Karpas-422 (cell line): ENCODE data around the gene TMEM183A. TPM values are rescaled to one million over a fixed set of nuclear protein-coding genes. Genes with fewer than 3 reads are reported as not detected.

Source experiments
- DNase-seq: peaks from one replicate; pipeline ENCODE4 v3.0.0-alpha.2; 2015
- H2AFZ ChIP-seq: fragments of 200-600 bp; sonication (generic); 2 replicates; pipeline ENCODE4 v1.6.1; 2014; ENCODE audit warnings: antibody characterized with exemption, low read length, mixed read lengths
- H3K27ac ChIP-seq: fragments of 200-600 bp; sonication (generic); 2 replicates; pipeline ENCODE4 v1.5.1; 2014; ENCODE audit warnings: mild to moderate bottlenecking, low read length, moderate library complexity
- H3K27me3 ChIP-seq: fragments of 200-600 bp; sonication (generic); 2 replicates; pipeline ENCODE4 v1.6.1; 2014; ENCODE audit warnings: low read length, mixed read lengths
- H3K36me3 ChIP-seq: fragments of 200-600 bp; sonication (generic); 2 replicates; pipeline ENCODE4 v1.6.1; 2014; ENCODE audit warnings: low read length, mixed read lengths; ENCODE audit not compliant: insufficient read depth
- H3K4me1 ChIP-seq: fragments of 200-600 bp; sonication (generic); 2 replicates; pipeline ENCODE4 v1.6.1; 2014; ENCODE audit warnings: mild to moderate bottlenecking, low read length, mixed read lengths
- H3K4me2 ChIP-seq: fragments of 200-600 bp; sonication (generic); 2 replicates; pipeline ENCODE4 v1.6.1; 2014; ENCODE audit warnings: low read length, low read depth, mild to moderate bottlenecking; ENCODE audit not compliant: poor library complexity, severe bottlenecking
- H3K4me3 ChIP-seq: fragments of 200-600 bp; sonication (generic); 2 replicates; pipeline ENCODE4 v1.5.1; 2014; ENCODE audit warnings: mild to moderate bottlenecking, antibody characterized with exemption, low read length, mixed read lengths
- H3K79me2 ChIP-seq: fragments of 200-600 bp; sonication (generic); 2 replicates; pipeline ENCODE4 v1.6.1; 2014; ENCODE audit warnings: mild to moderate bottlenecking, low read length, mixed read lengths
- H3K9ac ChIP-seq: fragments of 200-600 bp; sonication (generic); 2 replicates; pipeline ENCODE4 v1.6.0; 2014; ENCODE audit warnings: low read length
- H3K9me2 ChIP-seq: fragments of 200-600 bp; sonication (generic), shearing (Covaris generic); replicated peaks from 2 replicates; pipeline ENCODE4 v1.6.0; 2014; ENCODE audit warnings: mild to moderate bottlenecking, low read length, moderate library complexity; ENCODE audit not compliant: insufficient read depth
- H3K9me3 ChIP-seq: fragments of 300-700, 200-600 bp; sonication (generic); 2 replicates; pipeline ENCODE4 v1.6.1; 2014; ENCODE audit warnings: low read length, mixed read lengths
- H4K20me1 ChIP-seq: fragments of 200-600 bp; sonication (generic); 2 replicates; pipeline ENCODE4 v1.6.1; 2014; ENCODE audit warnings: mild to moderate bottlenecking, antibody characterized with exemption, low read length, low read depth; ENCODE audit not compliant: insufficient read depth
- total RNA-seq: library from RNA; depleted of rRNA; stranded (reverse); fragments of >200 nt; shearing (Covaris generic); gene quantifications from 2 replicates; pipeline ENCODE4 v1.2.3, GENCODE V29; 2014; ENCODE audit warnings: low replicate concordance

Gene TMEM183A
- total RNA-seq, 1 experiment from 2014 or later: 81.0 TPM

DNA sequence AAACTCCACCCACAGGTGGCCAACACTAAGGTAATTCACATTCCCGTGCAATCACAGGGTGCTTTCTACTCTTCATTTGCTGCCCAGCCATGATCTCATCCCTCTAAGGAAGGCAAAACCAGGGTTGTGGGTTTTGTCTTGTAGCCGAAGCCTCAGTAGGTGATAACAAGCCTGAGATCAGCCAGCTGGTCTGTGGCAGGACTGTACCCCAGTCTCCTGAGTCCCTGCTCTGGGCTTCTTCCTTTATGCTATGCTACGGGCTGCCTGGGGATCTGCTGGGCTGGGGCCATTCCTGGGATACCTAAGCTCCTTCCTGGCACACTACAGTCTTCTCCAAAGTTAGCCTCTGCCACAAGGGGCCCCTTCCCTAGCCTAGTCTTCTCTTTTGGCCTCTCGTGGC lies 29.0 kb downstream of the TMEM183A start:
- DNase-seq: no peak
- H3K9ac ChIP-seq: no peak overlapping the region
- H3K27ac ChIP-seq: no peak overlapping the region
- no peaks in the 10 kb centered on the region for H3K79me2 ChIP-seq
- no peak overlapping the region for H3K4me2 ChIP-seq
- H3K27me3 ChIP-seq: no peaks in the 10 kb centered on the region
- H4K20me1 ChIP-seq: no peaks in the 10 kb centered on the region
- H3K9me3 ChIP-seq: no peaks in the 10 kb centered on the region
- no peak overlapping the region for H3K4me3 ChIP-seq
- H2AFZ ChIP-seq: no peak overlapping the region
- no peaks in the 10 kb centered on the region for H3K9me2 ChIP-seq
- H3K36me3 ChIP-seq: no peaks in the 10 kb centered on the region
- H3K4me1 ChIP-seq: peaks cover 18% of the 10 kb centered on the region

DNA sequence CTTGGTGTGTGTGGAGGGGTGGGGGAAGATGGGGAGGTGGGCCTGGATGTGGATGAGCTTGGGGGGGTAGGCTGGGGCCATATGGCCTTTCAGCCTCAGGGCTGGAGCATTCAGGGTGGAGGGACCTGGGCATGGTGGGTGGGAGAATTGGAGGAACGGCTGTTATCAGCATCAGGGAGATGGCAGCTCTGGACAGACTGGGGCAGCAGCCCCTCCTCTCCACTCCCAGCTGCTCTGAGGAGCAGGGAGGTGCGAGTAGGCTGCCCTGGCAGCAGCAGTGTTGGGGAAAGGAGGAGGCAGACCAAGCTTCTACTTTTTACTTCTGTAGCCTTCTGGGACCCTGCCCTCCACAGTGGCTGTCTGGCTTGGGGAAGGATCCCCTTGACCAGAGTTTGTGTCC lies 29.4 kb downstream of the TMEM183A start:
- H3K4me2 ChIP-seq: no peak overlapping the region
- DNase-seq: no peak
- H3K27me3 ChIP-seq: no peaks in the 10 kb centered on the region
- no peaks in the 10 kb centered on the region for H3K79me2 ChIP-seq
- peaks cover 18% of the 10 kb centered on the region for H3K4me1 ChIP-seq
- H3K36me3 ChIP-seq: no peaks in the 10 kb centered on the region
- no peaks in the 10 kb centered on the region for H3K9me3 ChIP-seq
- H4K20me1 ChIP-seq: no peaks in the 10 kb centered on the region
- no peak overlapping the region for H3K9ac ChIP-seq
- no peak overlapping the region for H2AFZ ChIP-seq
- no peaks in the 10 kb centered on the region for H3K9me2 ChIP-seq
- no peak overlapping the region for H3K4me3 ChIP-seq
- no peak overlapping the region for H3K27ac ChIP-seq

DNA sequence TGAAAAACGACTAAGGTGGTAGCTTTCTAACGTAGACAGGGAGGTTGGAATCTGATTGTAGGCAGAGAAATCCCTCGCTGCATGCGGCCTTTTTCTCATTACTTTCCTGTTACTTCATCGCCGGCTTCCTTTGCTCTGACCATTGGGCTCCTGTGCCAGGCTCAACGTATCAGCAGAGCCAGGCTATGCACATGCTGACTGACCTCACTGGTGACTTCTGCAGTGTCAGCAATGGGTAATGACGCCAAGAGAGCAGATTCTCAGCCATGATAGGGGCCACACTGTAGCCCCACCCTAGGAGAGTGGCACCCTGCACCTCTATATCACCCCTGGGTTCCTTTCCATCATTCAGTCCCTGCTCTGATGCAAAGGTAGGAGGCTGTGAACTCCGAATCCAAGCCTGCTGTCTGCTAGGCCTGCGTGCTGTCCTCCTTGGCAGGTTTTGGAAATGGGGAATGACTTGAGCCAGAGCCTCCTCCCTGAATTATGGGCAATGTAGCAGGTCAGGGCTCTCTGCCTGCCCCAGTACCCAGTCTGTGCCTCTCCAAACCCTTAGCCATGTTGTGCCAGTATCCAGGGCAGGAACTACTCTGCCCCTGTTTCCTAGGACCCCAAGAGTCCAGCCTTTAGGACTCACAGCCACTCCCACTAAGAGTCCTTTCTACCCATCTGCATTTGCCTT lies 30.5 kb downstream of the TMEM183A start:
- H2AFZ ChIP-seq: no peak overlapping the region
- H3K4me3 ChIP-seq: no peak overlapping the region
- no peaks in the 10 kb centered on the region for H3K9me2 ChIP-seq
- H3K9me3 ChIP-seq: no peaks in the 10 kb centered on the region
- no peak overlapping the region for H3K27ac ChIP-seq
- no peaks in the 10 kb centered on the region for H3K79me2 ChIP-seq
- no peak overlapping the region for H3K4me2 ChIP-seq
- H4K20me1 ChIP-seq: no peaks in the 10 kb centered on the region
- DNase-seq: no peak
- no peaks in the 10 kb centered on the region for H3K36me3 ChIP-seq
- peaks cover 18% of the 10 kb centered on the region for H3K4me1 ChIP-seq
- no peak overlapping the region for H3K9ac ChIP-seq
- no peaks in the 10 kb centered on the region for H3K27me3 ChIP-seq

DNA sequence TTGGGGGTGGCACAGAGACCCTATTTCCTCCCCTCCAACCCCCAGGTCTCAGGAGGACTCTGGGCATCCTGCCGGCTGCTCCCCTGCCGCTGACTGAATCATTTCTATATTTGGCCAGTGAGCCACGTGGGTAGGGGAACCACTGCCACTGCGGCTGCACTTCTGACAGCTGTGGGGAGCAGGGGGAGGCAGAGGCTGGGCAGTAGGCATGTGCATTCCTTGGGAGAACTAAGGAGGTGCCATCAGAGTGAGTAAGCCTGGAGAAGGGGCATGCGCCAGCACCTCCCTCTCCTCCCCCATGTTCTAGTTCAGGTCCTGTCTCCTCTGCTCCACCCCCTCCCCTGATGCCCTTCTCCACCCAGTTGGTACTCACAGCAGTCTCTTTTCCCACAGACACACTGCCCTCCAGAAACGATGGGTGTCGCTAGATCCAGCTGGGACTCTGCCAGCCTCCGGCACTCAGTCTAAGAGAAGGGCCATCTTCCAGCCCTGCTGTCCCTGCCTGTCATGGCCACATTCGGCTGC lies 31.1 kb downstream of the TMEM183A start:
- Histone ChIP-seq H3K4me2 (no peak overlapping the region), H3K79me2 (no peaks in the 10 kb centered on the region), H3K4me3 (no peak overlapping the region), H3K27me3 (no peaks in the 10 kb centered on the region), H3K9me3 (no peaks in the 10 kb centered on the region), H3K4me1 (peaks cover 18% of the 10 kb centered on the region), H3K9ac (no peak overlapping the region), H2AFZ (no peak overlapping the region), H3K27ac (no peak overlapping the region), H3K9me2 (no peaks in the 10 kb centered on the region), H4K20me1 (no peaks in the 10 kb centered on the region), H3K36me3 (no peaks in the 10 kb centered on the region)
- no peak for DNase-seq

DNA sequence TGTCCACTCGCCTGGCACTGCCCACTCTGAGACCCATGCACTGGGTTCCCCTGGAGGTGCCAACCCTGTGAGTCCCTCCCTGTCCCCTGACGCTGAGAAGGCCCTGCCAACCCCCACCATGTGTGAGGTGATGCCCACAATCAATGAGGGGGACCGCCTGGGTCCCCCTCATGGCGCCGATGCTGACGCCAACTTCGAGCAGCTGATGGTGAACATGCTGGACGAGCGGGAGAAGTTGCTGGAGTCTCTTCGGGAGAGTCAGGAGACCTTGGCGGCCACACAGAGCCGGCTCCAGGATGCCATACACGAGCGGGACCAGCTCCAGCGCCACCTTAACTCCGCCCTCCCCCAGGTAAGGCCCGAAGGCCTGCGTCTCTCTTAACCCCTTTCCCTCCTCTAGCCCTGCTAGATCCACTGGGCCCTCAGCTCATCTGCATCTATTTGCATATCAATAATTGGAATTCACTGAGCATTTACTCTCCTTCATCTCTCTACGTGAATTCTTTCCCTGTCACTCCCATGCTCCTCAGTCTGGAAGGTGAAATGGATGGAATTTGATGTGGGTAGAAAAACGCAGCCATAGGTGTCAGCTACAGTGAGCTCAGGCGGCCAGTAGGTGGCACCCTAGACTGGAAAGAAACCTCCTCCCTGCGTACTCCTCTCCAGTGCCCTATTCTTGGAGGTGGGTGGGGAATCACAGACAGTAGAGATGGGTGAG lies 31.9 kb downstream of the TMEM183A start:
- no peak overlapping the region for H3K4me2 ChIP-seq
- no peak overlapping the region for H2AFZ ChIP-seq

DNA sequence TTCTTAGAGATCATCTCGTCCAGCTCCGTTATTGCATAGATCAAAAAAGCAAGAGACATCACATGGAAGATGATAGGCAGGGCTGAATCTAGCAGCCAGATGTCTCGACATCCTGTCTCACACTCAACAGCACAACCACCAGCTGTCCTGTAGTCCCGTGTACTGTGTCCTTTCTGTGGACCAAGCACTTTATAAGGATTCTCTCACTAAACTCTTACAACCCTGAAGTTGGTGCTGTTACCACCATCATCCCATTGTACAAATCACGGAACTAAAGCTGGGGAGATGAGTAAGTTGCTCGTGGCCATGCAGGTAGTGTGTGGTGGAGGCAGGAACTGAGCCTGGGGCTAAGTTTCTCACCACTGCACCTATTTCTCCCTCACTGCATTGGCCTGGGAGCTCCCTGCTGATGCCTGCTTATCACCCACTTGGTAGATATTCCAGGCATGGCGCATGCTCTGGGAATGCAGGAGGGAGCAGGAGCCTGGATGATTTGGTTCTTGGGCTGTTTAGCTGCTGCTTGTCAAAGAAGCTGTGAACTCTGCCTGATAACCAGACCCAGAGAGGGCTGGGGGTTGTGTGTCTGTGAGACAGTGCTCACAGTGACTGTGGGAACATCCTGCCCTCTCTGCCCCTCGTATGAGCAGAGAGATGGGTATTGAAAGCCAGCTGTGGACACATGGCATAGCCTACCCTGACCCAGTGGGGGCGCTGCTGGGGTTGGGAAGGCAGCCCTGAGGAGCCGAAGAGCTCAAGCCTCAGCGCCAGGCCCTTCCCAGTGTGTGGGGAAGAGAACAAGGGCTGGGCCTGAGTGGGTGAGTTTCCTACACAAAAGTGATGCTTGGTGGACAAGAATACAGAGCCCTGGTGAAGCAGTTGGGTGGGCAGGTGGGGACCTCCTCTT lies 32.7 kb downstream of the TMEM183A start:
- Histone ChIP-seq H3K79me2 (no peaks in the 10 kb centered on the region), H3K27ac (no peak overlapping the region), H3K27me3 (no peaks in the 10 kb centered on the region), H3K4me3 (no peak overlapping the region), H3K36me3 (no peaks in the 10 kb centered on the region), H3K9ac (0 out of 2 replicates have a peak overlapping the region, but pooled peaks have one; percentile 5), H3K9me3 (no peaks in the 10 kb centered on the region), H3K9me2 (no peaks in the 10 kb centered on the region), H3K4me2 (peak overlapping the region; percentile 18), H2AFZ (peak overlapping the region; percentile 11; the same call in 1 of the 2 replicates), H3K4me1 (peaks cover 18% of the 10 kb centered on the region), H4K20me1 (no peaks in the 10 kb centered on the region)
- peak; percentile 86 for DNase-seq

More for the DNA sequence above, 31.9 kb downstream of the TMEM183A start:
- H3K36me3 ChIP-seq: no peaks in the 10 kb centered on the region
- H3K27me3 ChIP-seq: no peaks in the 10 kb centered on the region
- no peaks in the 10 kb centered on the region for H4K20me1 ChIP-seq
- no peaks in the 10 kb centered on the region for H3K9me2 ChIP-seq
- H3K4me1 ChIP-seq: peaks cover 18% of the 10 kb centered on the region
- H3K9ac ChIP-seq: no peak overlapping the region
- H3K9me3 ChIP-seq: no peaks in the 10 kb centered on the region
- peak; percentile 85 for DNase-seq
- H3K79me2 ChIP-seq: no peaks in the 10 kb centered on the region
- no peak overlapping the region for H3K4me3 ChIP-seq
- H3K27ac ChIP-seq: no peak overlapping the region

DNA sequence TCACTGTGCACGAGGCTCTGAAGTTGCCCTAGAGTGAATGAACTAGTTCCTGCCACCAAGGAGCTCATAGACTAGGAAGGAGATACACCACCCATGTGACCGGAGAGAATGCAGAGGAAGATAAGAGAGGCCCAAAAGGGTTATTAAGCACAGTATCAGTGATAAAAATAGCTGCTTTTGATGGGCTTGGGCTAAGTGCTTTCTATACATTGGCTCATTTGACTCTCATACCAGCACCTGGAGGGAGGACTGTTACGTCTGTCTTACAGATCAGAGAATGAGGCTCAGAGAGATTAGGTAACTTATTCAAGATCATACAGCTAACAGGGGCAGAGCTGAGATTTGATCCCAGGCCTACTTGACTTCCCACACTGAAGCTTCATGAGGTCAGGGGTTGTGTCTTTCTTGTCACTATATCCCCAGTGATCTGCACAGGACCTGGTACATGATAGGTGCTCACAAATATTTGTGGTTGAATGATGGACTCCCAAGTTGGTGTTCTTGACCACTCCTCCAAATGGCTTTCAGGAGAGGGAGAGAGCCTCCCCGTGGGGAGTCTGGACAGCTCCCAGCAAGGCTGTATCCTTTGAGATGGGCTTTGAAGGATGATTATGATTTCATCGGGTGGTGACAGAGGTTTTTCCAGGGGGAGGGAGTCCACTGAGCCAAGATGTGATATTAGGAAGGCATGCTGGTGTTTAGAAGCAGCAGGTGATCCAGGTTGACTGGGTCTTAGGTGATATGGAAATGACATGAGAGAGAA lies 33.5 kb downstream of the TMEM183A start:
- Histone ChIP-seq H3K4me2 (peak overlapping the region; percentile 18), H3K9me3 (no peaks in the 10 kb centered on the region), H3K27ac (no peak overlapping the region), H3K27me3 (no peaks in the 10 kb centered on the region), H4K20me1 (no peaks in the 10 kb centered on the region), H3K4me3 (no peak overlapping the region), H3K4me1 (peaks cover 18% of the 10 kb centered on the region), H3K79me2 (no peaks in the 10 kb centered on the region), H3K9me2 (no peaks in the 10 kb centered on the region), H3K9ac (0 out of 2 replicates have a peak overlapping the region, but pooled peaks have one; percentile 5), H3K36me3 (no peaks in the 10 kb centered on the region), H2AFZ (peak overlapping the region; percentile 11; the same call in 1 of the 2 replicates)
- DNase-seq: peak; percentile 65
